ENCODE data around the gene COL7A1. TPM values are rescaled to one million over a fixed set of nuclear protein-coding genes. Genes with fewer than 3 reads are reported as not detected.

The COL7A1 gene
- total and polyA plus RNA-seq, 8 donors, result 0.41 to 12.6 (median 1.2) TPM

GRCh38 chr3:48528754-48529153 lies 66.4 kb downstream of the COL7A1 start:
- DNase-seq, result no peak
- no peak for FAIRE-seq
- no peak overlapping the region for H3K27ac ChIP-seq

GRCh38 chr3:48528048-48528447 lies 67.1 kb downstream of the COL7A1 start:
- ATAC-seq, result no peak
- H3K27ac ChIP-seq, result no peak overlapping the region

More at GRCh38 chr3:48528754-48529153, 66.4 kb downstream of the COL7A1 start:
- peak in 2 of 4 donors; percentile 27 to 37 for ATAC-seq
- peaks cover 0 to 6% (median 0%) of the 10 kb centered on the region in 3 donors for H3K36me3 ChIP-seq
- no peaks in the 10 kb centered on the region for H3K4me1 ChIP-seq
- H3K27me3 ChIP-seq, result no peaks in the 10 kb centered on the region
- no peak for TF ChIP-seq CTCF (IDR thresholded peaks at IDR 0.05)
- no peak overlapping the region for H3K4me3 ChIP-seq
- no peaks in the 10 kb centered on the region for H3K9me3 ChIP-seq
- intact Hi-C loops (cut with DNase I), result no loop called here
- WGBS, 2 donors, result 92 to 93% methylated on average over 3 of the region's 3 CpGs

GRCh38 chr3:48524970-48525369 lies 70.2 kb downstream of the COL7A1 start:
- intact Hi-C loops (cut with DNase I), result no loop called here
- Histone ChIP-seq H3K36me3 (peaks cover 0 to 6% (median 0%) of the 10 kb centered on the region in 3 donors), H3K27me3 (no peaks in the 10 kb centered on the region), H3K27ac (no peak overlapping the region), H3K4me3 (no peak overlapping the region), H3K4me1 (no peaks in the 10 kb centered on the region), H3K9me3 (no peaks in the 10 kb centered on the region)
- no peak for TF ChIP-seq CTCF (IDR thresholded peaks at IDR 0.05)
- ATAC-seq (no peak), FAIRE-seq (no peak), DNase-seq (no peak)
- 92 to 94% methylated on average over 9 of the region's 9 CpGs for WGBS, 2 donors

More at GRCh38 chr3:48528048-48528447, 67.1 kb downstream of the COL7A1 start:
- Histone ChIP-seq H3K9me3 (no peaks in the 10 kb centered on the region), H3K4me3 (no peak overlapping the region), H3K36me3 (peaks cover 0 to 6% (median 0%) of the 10 kb centered on the region in 3 donors), H3K4me1 (no peaks in the 10 kb centered on the region), H3K27me3 (no peaks in the 10 kb centered on the region)
- TF ChIP-seq CTCF (IDR thresholded peaks at IDR 0.05), result no peak
- FAIRE-seq (no peak), DNase-seq (no peak)
- 95 to 97% methylated on average over 9 of the region's 9 CpGs for WGBS, 2 donors
- intact Hi-C loops (cut with DNase I), result no loop called here

- no peak for FAIRE-seq
- peak in 1 of 6 donors; percentile 59 for DNase-seq
These were observed 73.5 kb downstream of the COL7A1 start for GRCh38 chr3:48521635-48522034.

More at GRCh38 chr3:48521635-48522034, 73.5 kb downstream of the COL7A1 start:
- Histone ChIP-seq H3K27ac (no peak overlapping the region), H3K4me1 (no peaks in the 10 kb centered on the region), H3K4me3 (no peak overlapping the region), H3K36me3 (peaks cover 0 to 6% (median 0%) of the 10 kb centered on the region in 3 donors), H3K9me3 (no peaks in the 10 kb centered on the region), H3K27me3 (no peaks in the 10 kb centered on the region)
- WGBS, 2 donors, result 93 to 97% methylated on average over 6 of the region's 6 CpGs
- intact Hi-C loops (cut with DNase I), result no loop called here
- TF ChIP-seq CTCF (IDR thresholded peaks at IDR 0.05), result no peak
- no peak for ATAC-seq

All from pancreas (tissue), 10 donors.